Measurements from ENCODE around the gene SERPINI1. TPM values are rescaled to one million over a fixed set of nuclear protein-coding genes. Genes with fewer than 3 reads are reported as not detected.

Gene SERPINI1
- polyA plus RNA-seq, 3 donors from 2014 or later: 19.3 to 25.2 (median 19.3) TPM

DNA sequence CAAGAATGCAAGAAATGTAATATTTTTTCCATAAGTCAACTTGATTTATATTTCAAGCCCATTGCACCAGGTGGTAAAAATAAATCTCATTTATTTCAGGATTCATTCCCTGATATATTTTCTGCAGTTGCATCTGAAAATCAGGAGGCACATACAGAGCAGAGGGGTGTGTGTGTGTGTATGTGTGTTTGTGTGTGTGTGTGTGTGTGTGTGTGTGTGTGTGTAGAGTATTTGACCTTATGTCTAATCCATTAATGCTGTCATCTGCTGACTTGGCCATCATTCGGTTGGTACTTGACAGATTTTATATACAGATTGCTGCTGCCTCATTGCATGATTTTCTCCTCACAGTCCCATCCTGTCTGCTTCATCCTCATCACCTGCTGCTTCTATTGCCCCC lies 118.5 kb downstream of the SERPINI1 start:
- no peaks in the 10 kb centered on the region for H3K9me3 Mint-ChIP-seq
- H3K27ac Mint-ChIP-seq: no peak overlapping the region
- H3K4me3 Mint-ChIP-seq: no peak overlapping the region
- H3K36me3 Mint-ChIP-seq: no peaks in the 10 kb centered on the region
- peaks cover 0 to 2% (median 0%) of the 10 kb centered on the region in 3 donors for H3K27me3 Mint-ChIP-seq (ENCODE audit: low read depth in 3 of 3)
- no peaks in the 10 kb centered on the region for H3K4me1 Mint-ChIP-seq
- no peak for DNase-seq

DNA sequence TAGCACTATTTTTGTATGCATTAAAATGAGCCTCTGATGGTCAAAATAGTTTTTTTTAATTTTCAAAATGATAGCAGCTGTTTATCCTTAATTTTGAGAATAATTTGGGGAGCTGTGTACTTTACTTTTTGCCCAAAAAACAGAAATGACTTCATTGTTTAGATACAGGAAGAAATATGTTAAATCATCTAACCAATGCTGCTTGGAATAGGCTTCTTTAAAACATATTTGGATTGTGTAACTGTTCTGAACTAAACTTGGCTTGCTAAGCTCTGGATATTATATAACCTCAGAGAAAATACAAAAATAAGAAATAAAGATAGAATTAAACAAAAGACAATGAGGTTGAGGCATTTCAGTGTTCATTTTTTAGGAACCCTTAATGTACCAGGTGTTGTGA lies 119.3 kb downstream of the SERPINI1 start:
- no peaks in the 10 kb centered on the region for H3K36me3 Mint-ChIP-seq
- DNase-seq: no peak
- H3K4me1 Mint-ChIP-seq: no peaks in the 10 kb centered on the region
- no peak overlapping the region for H3K27ac Mint-ChIP-seq
- H3K9me3 Mint-ChIP-seq: no peaks in the 10 kb centered on the region
- peaks cover 0 to 2% (median 0%) of the 10 kb centered on the region in 3 donors for H3K27me3 Mint-ChIP-seq (ENCODE audit: low read depth in 3 of 3)
- H3K4me3 Mint-ChIP-seq: no peak overlapping the region

DNA sequence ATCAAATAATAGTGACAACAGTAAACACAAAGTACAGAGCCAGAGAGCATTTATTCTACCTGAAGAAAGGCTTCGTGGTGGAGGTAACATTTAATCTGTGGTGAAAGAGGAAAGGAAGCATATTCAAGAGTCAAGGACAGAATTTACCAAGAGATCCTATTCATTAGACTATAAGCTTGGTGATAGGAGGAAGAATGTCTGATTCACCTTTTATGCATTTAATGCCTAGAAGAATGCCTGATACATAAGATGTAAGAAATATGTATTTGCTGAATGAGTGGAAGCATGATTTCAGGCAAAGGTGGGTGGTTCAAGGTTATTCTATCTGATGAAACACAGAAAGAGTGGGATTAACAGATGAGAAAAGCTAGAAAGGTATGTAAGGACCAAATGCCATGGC lies 119.8 kb downstream of the SERPINI1 start:
- no peak for DNase-seq
- no peaks in the 10 kb centered on the region for H3K4me1 Mint-ChIP-seq
- H3K27ac Mint-ChIP-seq: no peak overlapping the region
- H3K4me3 Mint-ChIP-seq: no peak overlapping the region
- peaks cover 0 to 2% (median 0%) of the 10 kb centered on the region in 3 donors for H3K27me3 Mint-ChIP-seq (ENCODE audit: low read depth in 3 of 3)
- no peaks in the 10 kb centered on the region for H3K9me3 Mint-ChIP-seq
- no peaks in the 10 kb centered on the region for H3K36me3 Mint-ChIP-seq

DNA sequence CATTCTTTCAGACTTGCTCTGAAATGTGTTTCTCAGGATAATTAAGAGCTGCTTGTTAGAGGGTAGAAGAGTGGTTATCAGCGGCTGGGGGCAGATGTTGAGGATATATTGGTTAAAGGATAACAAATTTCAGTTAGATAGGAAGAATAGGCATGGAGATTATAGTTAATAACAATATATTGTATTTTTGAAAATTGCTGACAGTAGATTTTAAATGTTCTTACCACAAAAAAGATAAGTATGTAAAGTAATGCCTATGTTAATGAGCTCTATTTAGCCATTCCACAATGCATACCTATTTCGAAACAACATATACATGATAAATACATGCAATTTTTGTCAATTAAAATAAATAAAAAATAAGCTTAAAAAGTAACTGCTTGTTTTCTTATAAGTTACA lies 123.3 kb downstream of the SERPINI1 start:
- Mint-ChIP-seq H3K4me1 (no peaks in the 10 kb centered on the region), H3K27ac (no peak overlapping the region), H3K4me3 (no peak overlapping the region), H3K27me3 (ENCODE audit: low read depth in 3 of 3) (peaks cover 0 to 2% (median 0%) of the 10 kb centered on the region in 3 donors), H3K9me3 (no peaks in the 10 kb centered on the region), H3K36me3 (no peaks in the 10 kb centered on the region)
- DNase-seq: no peak

DNA sequence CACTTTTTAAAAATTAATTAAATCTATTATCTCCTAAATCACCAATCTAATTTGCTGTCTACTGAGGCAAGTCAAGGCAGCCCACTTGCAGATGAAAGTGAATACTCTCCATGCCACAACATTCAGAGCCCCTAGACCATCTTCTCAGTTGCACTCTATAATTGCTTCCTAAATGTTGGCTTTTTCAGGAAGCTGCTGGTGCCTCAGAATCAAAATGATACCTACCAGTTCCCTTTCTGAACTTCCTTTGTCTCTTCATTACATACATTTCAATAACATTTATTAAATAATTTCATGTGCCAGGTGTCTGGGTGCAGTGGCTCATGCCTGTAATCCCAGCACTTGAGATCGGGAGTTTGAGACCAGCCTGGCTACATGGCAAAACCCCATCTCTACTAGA lies 124.1 kb downstream of the SERPINI1 start:
- Mint-ChIP-seq H3K27ac (no peak overlapping the region), H3K36me3 (no peaks in the 10 kb centered on the region), H3K9me3 (no peaks in the 10 kb centered on the region), H3K4me3 (no peak overlapping the region), H3K4me1 (no peaks in the 10 kb centered on the region), H3K27me3 (ENCODE audit: low read depth in 3 of 3) (no peaks in the 10 kb centered on the region)
- DNase-seq: no peak

DNA sequence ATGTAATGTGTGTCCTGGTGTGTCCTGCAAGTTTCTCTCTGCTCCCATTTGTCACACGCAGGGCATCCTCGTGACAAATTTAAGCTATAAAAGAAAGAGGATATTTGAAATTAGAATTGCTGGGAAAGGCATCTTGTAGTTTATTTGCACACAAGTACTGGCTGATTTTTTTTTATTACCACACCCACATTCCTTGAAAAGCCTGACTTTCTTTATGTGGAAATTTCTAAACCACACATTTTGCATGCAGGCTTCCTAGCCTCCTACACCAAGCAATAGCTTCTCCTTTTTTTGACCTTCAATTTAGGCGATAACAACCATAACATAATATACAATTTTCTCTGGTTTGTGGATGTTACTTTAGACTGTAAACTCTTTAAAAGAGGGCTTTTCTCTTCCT lies 126.1 kb downstream of the SERPINI1 start:
- Mint-ChIP-seq H3K27me3 (ENCODE audit: low read depth in 3 of 3) (no peaks in the 10 kb centered on the region), H3K36me3 (no peaks in the 10 kb centered on the region), H3K4me1 (no peaks in the 10 kb centered on the region), H3K4me3 (no peak overlapping the region), H3K27ac (no peak overlapping the region), H3K9me3 (no peaks in the 10 kb centered on the region)
- DNase-seq: no peak

DNA sequence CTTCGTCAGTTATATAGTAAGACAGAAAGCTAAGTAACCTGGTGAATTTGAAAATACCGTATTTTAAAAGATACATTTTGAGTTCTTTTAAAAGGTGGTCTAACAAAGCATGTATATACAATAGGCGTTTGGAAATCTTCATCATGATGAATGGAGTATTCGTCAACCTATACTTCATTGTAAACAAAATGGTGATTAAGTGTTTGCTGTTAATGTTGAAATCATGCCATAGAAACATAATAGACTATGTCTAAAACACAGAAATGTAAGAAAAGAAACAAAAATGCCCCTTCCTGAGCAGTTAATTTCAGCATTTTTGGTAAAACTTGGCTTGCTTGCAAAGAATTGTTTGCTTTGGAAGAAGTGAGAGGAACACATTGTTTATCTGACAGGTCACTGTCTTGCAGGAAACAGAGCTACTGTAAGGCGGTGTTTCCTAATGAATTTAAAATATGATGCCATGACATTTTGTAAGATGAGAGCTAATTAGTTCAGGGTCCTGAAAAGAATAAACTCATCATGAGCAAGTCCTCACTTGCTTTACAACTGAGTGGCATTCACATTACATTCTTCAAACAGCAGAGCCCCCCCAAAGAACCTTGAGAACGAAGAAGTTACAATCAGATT lies 126.7 kb downstream of the SERPINI1 start:
- Mint-ChIP-seq H3K27me3 (ENCODE audit: low read depth in 3 of 3) (no peaks in the 10 kb centered on the region), H3K36me3 (no peaks in the 10 kb centered on the region), H3K27ac (no peak overlapping the region), H3K4me3 (no peak overlapping the region), H3K9me3 (no peaks in the 10 kb centered on the region), H3K4me1 (no peaks in the 10 kb centered on the region)
- DNase-seq: no peak

DNA sequence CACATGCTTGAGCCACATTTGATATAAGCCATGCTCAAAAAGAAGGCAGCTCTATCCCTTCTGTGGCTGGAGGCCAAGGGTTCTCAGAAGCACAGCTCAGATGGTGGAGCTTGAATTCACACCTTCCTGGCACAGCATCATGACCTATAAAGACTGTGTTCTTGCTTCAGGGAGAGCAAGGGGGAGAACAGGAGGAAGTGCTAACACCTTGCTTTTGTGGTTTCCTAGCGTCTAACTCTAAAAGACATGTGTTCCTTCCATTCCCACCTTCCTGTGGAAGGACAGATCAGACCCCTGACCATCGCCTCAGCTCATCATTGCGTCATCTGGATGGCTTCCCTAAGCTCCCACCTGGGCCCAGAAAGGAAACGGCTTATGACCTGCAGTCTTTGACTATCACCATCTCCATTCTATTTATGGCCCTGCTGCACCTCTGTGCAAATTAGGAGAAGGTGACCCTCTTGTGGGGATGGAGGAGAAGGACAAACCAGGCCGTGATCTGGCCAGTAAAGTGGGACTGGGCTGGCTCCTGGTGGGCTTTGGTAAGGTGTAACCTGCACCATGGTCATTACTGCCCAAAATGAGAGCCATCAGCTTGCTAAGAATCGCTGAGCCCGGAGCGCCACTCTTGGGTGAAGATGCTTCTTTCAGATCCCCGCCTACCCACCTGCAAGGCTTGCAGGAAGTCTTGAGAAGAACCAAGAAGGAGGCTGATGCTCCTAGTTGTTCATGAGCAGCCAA lies 128.5 kb downstream of the SERPINI1 start:
- Mint-ChIP-seq H3K27me3 (ENCODE audit: low read depth in 3 of 3) (peaks cover 0 to 2% (median 0%) of the 10 kb centered on the region in 3 donors), H3K27ac (no peak overlapping the region), H3K4me1 (no peaks in the 10 kb centered on the region), H3K4me3 (no peak overlapping the region), H3K36me3 (no peaks in the 10 kb centered on the region), H3K9me3 (no peaks in the 10 kb centered on the region)
- no peak for DNase-seq

DNA sequence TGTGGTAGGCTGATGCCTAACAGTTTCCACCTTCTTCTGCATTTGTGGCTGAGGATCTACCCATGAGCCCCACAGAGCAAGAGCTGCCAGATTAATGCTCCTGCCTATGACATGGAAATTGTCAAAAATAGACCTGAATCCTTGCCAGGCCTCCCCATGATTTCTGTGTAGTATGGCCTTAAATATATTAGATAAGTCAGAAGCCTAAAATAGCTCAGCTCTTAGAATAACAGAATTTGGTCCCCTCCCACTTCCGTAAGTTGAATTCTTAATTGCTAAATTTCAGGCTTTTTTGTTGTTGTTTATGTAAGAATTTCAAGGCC lies 129.0 kb downstream of the SERPINI1 start:
- no peak for DNase-seq
- Mint-ChIP-seq H3K36me3 (no peaks in the 10 kb centered on the region), H3K27ac (no peak overlapping the region), H3K27me3 (ENCODE audit: low read depth in 3 of 3) (peaks cover 0 to 2% (median 0%) of the 10 kb centered on the region in 3 donors), H3K9me3 (no peaks in the 10 kb centered on the region), H3K4me1 (no peaks in the 10 kb centered on the region), H3K4me3 (no peak overlapping the region)

DNA sequence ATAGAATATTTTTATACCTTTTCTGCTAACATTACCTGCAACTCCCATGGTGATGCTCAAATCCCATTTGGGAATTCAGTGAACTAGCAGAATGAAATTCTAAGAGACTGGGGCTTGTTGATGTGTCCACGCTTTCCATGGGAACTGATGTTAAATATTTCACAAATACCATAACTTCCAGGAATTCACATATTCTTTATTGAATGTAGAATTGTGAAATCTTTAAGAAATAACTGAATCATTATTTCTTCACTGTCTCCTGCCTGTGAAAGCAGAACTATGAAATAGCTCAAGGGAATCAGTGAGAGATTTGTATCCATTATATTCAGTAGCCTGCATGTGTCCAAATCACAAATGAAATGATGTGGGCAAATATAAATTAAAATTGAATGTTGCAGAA lies 130.8 kb downstream of the SERPINI1 start:
- H3K36me3 Mint-ChIP-seq: no peaks in the 10 kb centered on the region
- no peak for DNase-seq
- H3K4me1 Mint-ChIP-seq: no peaks in the 10 kb centered on the region
- no peaks in the 10 kb centered on the region for H3K9me3 Mint-ChIP-seq
- H3K4me3 Mint-ChIP-seq: no peak overlapping the region
- peaks cover 0 to 2% (median 0%) of the 10 kb centered on the region in 3 donors for H3K27me3 Mint-ChIP-seq (ENCODE audit: low read depth in 3 of 3)
- H3K27ac Mint-ChIP-seq: no peak overlapping the region

DNA sequence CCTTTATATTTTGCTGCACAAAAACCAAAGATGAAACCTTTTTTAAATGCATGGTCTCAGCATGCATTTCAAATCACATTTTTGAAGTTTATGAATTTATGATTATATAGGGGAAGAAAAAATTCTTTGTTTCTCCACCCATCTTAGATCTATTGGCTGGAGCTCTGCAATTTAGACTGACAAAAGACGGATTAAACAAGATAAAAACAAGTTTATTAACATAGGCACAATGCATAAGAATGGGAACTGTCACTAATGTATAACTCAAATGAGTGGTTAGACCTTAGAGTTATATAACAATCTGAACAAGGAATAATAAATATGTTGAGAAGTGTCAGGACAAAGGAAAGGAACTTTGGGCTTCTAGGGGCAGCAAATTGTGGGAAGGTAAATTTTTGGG lies 132.5 kb downstream of the SERPINI1 start:
- peaks cover 0 to 1% (median 0%) of the 10 kb centered on the region in 6 donors for H3K9me3 Mint-ChIP-seq
- H3K4me1 Mint-ChIP-seq: no peaks in the 10 kb centered on the region
- DNase-seq: no peak
- no peak overlapping the region for H3K27ac Mint-ChIP-seq
- peaks cover 0 to 2% (median 0%) of the 10 kb centered on the region in 3 donors for H3K27me3 Mint-ChIP-seq (ENCODE audit: low read depth in 3 of 3)
- no peak overlapping the region for H3K4me3 Mint-ChIP-seq
- no peaks in the 10 kb centered on the region for H3K36me3 Mint-ChIP-seq

DNA sequence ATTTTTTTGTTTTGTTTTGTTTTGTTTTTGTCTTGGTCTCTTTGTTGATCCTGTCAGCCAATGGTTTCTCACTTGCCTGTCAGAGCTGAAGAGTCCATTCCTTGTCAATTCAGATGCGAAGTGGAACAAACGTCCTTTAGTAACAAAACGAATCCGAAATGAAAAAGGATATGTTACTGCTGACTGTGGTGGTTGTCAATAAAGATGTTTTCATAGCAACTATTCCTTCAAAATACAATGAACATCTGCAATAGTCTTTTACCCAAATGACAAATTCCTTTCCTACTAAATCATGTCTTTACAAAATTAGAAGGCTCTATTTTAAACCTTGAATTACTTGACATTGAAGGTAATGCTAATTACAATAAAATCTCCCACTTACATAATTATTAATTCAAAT lies 134.7 kb downstream of the SERPINI1 start:
- Mint-ChIP-seq H3K4me3 (no peak overlapping the region), H3K27me3 (ENCODE audit: low read depth in 3 of 3) (peaks cover 0 to 4% (median 2%) of the 10 kb centered on the region in 3 donors), H3K27ac (no peak overlapping the region), H3K4me1 (no peaks in the 10 kb centered on the region), H3K36me3 (no peaks in the 10 kb centered on the region), H3K9me3 (peaks cover 0 to 1% (median 0%) of the 10 kb centered on the region in 6 donors)
- DNase-seq: no peak

DNA sequence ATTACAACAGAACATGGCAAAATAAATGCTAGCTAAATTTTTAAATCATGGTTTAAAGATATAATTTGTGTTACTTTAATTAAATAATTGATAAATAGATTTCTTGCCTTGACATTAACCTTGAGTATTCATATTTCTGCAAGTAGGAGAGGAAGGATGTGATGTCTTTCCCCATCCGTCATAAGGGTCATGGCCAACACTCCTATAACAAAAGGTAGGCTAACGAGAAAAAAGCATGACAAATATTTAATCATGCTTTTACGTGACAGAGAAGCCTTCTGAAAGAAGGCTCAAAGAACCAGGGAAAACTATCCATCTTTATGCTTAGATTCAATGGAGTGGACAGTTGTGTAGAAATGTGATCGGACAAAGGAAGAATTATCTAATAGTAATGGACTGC lies 135.2 kb downstream of the SERPINI1 start:
- Mint-ChIP-seq H3K9me3 (peaks cover 0 to 1% (median 0%) of the 10 kb centered on the region in 6 donors), H3K4me1 (no peaks in the 10 kb centered on the region), H3K36me3 (no peaks in the 10 kb centered on the region), H3K27ac (no peak overlapping the region), H3K4me3 (no peak overlapping the region), H3K27me3 (ENCODE audit: low read depth in 3 of 3) (peaks cover 0 to 4% (median 2%) of the 10 kb centered on the region in 3 donors)
- DNase-seq: no peak

DNA sequence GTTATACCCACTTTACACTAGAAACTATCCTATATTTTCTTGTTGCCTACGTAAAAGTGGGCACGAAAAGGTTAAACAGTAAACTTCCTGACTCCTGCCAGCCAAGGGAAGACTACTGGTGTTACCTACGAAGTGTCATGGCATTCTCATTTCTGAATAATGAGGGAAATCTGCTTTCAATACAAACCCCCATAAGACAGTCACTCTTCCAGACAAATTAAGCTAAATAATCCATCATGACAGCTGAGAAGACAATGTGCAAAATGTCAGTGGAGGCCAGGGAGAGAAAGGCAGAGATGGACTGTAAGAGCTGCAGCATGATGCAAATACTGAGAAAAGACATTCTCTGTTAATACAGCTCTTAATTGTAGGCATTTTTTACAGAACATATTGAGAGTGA lies 136.5 kb downstream of the SERPINI1 start:
- H3K4me3 Mint-ChIP-seq: no peak overlapping the region
- no peak overlapping the region for H3K27ac Mint-ChIP-seq
- H3K27me3 Mint-ChIP-seq (ENCODE audit: low read depth in 3 of 3): peaks cover 0 to 4% (median 2%) of the 10 kb centered on the region in 3 donors
- H3K4me1 Mint-ChIP-seq: no peaks in the 10 kb centered on the region
- H3K9me3 Mint-ChIP-seq: peaks cover 0 to 1% (median 0%) of the 10 kb centered on the region in 6 donors
- no peak for DNase-seq
- H3K36me3 Mint-ChIP-seq: no peaks in the 10 kb centered on the region

DNA sequence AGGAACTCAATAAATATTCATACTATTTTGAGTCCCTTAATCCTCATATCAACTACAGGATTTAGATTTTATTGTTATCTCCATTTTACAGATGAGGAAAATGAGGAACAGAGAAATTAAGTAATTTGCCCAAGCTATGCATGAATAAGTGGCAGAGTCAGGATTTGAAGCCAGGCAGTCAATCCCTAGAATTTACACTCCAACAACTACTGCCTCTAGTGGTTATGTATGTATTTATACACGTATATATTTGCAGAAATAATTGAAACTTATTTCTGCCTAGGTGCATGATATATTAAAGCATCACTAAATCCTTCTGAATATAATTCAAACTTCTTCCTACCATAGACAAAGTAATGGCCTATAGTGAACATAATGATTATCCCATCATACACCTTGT lies 137.4 kb downstream of the SERPINI1 start:
- H3K36me3 Mint-ChIP-seq: no peaks in the 10 kb centered on the region
- peaks cover 0 to 1% (median 0%) of the 10 kb centered on the region in 6 donors for H3K9me3 Mint-ChIP-seq
- H3K27me3 Mint-ChIP-seq (ENCODE audit: low read depth in 3 of 3): peaks cover 0 to 5% (median 2%) of the 10 kb centered on the region in 3 donors
- no peak overlapping the region for H3K4me3 Mint-ChIP-seq
- no peaks in the 10 kb centered on the region for H3K4me1 Mint-ChIP-seq
- no peak for DNase-seq
- H3K27ac Mint-ChIP-seq: no peak overlapping the region
